HG02852 (cell line): ENCODE data around the gene TMTC1.

ENCODE experiments used
- ATAC-seq: cut with Tn5 transposase; IDR thresholded peaks from one replicate; pipeline ENCODE4 v1.9.1; 2021; ENCODE audit warnings: mild to moderate bottlenecking, moderate library complexity; ENCODE audit not compliant: unreplicated experiment

Gene TMTC1

DNA sequence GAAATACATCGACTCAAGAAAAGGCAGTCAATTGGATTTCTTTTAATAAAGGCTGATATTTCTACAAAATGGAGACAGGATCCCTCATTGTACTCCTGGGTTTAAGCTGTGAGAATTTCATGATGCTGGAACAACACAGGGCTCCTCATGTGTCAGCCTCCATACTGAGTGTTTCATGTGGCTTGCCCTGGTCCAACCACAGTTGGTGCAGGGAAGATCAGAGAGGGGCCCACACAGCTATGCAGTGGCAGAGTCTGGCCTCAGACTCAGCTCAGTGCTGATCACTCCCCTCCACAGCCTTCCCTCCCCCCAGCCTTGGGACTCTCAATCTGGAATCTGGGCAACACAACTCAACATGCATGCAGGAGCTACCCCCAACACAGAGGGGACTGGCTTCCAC, 163.7 kb downstream of the TMTC1 start:
- ATAC-seq: no peak

DNA sequence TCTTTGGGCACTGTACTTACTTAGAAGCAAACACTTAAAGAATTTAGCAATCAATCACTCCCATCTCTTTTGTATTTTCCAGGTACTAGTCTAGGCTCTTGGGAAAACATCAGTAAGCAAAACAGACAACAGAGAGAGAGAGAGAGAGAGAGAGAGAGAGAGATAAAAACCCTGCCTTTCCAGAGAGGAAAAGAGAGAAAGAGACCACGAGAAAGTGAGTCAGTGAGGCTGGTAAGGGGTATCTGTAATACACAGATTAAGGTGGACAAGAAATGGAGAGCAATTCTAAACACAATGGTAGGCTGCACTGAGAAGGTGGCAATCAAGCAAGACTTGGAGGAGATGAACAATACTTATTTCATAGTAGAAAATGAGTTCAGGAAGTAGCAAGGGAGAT, 166.3 kb downstream of the TMTC1 start:
- no peak for ATAC-seq

DNA sequence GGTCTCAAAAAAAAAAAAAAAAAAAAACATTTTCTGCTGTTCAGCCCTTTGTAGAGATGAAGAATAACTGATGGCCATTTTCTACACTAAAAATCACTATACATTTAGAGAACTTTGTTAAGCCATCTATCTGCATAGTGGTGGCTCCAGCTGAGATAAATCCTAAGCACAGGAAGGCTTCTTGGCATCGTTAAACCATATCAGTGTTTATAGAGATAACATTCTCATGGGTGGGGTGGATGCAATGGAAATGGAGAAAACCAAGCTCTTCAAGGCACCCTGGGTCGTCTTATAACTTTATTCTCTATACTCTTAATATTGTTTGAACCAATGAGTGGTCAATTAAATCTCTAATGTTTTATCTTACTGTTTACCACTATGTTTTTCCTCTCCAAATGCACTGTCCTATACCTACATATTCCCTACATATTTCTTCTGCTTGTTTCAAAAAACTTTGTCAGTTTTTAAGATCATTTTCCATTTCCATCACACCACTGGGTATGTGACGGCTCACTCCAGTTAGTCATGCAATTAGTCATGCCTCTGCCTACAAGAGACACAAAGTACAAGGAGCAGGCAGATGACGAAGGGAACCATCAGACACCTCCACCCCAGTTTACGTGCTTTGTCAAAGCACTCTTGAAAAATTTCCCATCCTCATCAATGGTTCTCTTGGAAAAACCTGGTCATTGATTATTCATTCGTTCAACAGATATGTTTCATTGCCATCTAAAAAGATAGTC, 166.9 kb downstream of the TMTC1 start:
- no peak for ATAC-seq

DNA sequence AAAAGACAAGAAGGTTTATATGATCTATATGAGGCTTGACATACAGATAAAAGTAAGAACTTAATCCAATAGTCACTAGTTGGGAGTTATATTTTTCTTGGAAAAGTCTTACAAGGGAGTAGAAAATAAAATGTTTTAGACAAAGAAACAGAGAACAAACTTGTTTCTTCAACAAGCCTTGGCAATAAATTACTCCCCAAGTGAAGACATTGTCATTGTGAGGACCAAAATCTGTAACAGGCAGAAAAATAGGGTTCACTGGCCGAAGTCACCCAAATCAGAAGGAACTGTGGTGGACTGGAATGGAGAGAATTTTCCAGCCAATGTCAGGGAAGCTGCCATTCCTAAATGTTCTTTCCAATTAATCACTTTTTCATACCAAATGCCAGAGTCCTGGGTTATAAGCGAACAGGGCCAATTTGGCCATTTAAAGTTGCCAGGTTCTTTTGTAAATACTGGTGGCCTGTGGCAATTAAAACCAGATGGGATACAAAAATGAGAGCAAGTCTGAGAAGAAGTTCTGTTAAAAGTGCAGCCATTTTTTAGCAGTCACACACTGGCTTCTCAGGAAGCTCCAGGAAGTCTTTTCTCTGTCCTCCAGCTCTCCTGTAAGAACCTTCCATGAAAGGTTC, 168.9 kb downstream of the TMTC1 start:
- ATAC-seq: no peak

DNA sequence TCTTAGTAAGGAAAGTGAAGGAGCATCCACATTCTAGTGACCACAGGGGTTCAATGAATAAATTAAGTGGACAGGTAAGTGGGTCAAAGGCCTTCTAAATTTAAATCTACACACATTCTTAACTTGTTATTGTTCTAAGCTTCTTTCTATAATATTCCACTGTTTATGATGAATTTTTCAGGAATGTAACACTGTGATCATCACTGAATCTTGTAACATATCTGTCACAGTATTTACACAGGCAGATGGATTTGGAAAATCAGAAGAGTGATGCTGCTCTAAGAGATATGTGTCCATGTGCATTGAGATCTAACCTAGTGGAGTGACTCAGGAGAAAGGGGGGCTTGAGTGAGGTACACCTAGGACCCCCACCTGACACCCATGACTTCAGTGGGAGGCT, 170.8 kb downstream of the TMTC1 start:
- no peak for ATAC-seq

DNA sequence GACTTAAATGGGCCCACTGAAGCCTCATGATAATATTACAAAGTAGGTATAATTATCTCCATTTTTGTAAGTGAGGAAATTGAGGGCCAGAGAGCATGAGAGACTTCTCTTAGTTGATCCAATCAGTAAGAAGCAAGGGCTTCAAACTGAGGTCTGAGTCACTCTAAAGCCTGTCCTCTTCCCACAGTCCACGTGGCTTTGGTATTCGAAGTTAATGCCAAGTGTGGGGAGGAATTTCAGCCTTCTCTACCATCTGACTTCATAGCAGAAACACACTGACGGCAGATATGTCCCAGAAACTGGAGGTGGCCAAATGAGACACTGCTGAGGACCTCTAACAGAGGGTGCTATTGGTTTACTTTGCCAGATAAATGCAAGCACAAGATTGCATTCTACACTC, 171.8 kb downstream of the TMTC1 start:
- no peak for ATAC-seq

DNA sequence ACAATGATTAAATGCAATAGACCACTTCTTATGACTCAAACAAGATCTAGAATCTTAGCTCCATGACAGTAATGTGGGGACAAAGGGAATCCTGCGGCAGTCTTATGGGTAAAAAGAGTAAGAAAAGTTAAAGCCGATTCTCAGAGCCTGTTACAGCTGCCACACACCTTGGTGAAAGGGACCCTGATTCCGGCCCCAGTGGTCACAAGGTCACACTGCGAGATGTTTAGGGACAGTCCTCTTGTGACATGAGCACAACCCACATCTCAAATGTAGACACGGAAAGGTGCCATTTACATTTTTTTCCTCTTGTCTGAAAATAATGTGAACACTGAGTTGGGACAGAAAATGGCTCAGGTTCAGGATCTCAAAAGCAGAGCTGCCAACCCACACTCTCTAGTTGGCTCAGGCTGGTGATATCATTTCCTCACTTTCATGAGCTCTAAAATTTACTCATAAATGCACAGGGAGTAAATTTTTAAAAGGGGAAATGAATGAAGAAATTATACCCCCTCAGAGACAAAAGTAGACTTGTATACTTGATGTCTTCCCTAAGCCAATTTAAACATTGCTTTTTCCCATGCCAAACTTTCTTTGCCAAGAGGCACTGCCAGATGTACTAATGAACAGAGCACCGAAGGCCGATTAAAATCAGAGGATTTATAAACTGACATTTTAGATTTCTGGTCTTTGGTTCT, 173.1 kb downstream of the TMTC1 start:
- ATAC-seq: no peak

DNA sequence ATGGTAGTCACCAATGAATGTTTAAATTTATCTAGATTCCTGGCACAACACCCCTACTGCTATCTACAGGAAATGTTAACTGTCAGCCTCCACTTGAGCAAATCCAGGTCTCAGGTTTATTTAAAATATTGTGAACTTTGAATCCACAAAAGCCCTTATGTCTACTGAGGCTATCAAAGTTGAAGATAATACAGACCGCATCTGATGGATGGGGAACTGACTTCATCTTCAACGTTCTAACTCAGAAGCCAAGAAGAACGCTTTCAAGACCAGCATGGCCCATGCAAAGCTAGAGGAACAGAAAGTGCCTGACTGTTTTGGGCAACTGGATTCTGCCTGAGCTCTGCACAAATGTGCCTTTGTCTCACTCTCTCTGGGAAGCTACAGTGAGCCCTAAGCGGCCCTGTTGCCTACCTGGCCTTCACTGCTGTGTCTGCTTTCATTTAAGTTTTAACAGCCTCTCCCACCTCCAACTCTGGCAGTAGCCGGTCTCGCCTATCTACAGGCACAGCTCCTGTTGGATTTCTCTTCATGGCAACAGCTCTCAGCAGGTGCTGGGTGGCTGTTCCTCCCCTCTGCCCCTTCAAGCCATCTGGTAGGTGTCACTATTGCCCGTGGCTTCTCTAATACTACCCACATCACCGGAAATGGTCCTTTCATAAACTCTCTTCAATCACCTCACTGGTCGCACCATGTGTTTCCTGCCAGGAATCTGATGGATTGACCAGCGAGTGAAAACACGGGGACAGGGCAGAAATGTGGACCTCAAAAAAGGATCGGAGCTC, 174.1 kb downstream of the TMTC1 start:
- no peak for ATAC-seq

DNA sequence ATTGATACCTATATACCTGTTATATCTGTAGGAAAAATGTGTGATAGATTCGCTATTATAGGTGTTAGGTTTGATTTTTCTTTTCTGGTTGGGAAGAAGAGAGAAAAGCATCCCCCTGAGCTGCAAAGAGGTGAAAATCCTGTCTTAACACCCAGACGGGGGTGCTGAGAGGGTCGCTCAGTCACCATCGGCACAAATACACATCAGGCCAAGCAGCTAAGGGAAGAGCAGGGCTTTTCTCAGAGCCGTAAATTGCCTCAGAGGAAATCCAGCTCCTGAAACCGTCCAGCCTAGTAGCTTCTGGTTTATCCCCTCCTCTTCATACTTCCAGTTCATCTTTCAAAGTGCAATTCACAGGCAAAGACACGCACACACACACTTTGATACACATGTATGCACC, 175.2 kb downstream of the TMTC1 start:
- no peak for ATAC-seq

DNA sequence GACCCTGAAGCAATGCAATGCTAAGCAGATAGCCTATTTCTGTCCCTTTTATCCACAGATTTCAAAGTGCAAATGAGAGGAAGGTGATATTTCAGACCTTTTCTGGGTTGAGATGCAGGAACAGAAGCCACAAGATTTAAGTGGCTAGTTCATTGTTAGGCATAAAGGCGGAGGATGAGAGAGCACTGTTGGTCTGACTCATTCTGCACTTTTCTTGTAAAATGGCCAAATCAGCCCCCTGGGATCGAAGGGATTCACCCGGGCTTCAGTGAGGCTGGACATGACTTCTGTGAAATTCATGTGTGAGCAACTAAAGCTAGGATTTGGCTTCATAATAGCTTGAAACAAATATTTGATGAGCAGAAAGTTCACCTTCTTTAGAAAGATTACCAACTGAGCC, 184.4 kb downstream of the TMTC1 start:
- ATAC-seq: no peak

DNA sequence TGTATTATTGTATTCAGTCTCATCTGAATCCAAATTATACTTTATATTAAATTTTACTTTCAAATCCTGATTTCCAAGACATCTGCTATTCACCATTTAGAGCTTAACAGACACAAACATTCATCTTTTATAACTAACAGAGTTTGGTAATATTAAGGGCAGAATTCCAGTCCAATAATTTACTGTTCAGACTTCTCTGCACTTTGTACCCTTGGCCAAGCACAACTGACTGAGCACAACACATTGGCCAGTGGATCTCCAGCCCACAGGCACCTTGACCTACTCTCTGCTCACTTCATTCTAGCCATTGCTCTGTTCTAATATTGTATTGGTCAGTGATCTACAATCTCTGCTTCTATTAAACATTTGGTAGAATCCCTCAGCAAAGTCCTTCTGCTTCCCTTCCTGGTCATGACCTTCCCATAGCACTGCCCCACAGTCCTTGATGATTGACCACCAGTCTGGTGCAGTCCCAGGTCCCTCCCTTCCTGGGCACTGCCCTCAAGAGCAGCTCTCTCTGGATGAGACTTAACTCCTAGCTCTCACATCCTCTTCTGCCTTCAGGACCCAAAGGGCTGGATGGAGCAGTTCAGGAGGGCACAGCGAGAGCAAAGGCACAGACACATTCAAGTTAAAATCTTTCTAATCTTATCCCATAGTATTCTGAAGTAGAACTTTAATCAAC, 188.5 kb downstream of the TMTC1 start:
- ATAC-seq: no peak

DNA sequence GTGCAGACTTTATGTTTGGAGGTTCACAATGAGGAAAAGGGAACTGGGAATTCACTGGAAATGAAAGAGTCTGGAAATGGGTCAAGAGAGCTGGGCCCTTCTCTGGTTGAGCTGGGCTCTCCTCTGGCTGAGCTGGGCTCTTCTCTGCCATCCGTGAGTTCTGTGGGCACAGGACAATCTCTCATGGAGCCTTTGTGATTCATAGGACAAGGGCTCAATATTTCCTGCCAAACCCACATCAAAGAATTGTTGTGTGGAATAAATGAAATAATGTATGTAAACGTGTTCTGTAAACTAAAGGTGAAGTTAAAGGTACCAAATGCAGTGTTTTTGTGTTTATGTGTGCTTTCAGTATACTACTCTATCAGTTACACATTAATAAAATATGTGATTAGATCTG, 190.7 kb downstream of the TMTC1 start:
- ATAC-seq: no peak

DNA sequence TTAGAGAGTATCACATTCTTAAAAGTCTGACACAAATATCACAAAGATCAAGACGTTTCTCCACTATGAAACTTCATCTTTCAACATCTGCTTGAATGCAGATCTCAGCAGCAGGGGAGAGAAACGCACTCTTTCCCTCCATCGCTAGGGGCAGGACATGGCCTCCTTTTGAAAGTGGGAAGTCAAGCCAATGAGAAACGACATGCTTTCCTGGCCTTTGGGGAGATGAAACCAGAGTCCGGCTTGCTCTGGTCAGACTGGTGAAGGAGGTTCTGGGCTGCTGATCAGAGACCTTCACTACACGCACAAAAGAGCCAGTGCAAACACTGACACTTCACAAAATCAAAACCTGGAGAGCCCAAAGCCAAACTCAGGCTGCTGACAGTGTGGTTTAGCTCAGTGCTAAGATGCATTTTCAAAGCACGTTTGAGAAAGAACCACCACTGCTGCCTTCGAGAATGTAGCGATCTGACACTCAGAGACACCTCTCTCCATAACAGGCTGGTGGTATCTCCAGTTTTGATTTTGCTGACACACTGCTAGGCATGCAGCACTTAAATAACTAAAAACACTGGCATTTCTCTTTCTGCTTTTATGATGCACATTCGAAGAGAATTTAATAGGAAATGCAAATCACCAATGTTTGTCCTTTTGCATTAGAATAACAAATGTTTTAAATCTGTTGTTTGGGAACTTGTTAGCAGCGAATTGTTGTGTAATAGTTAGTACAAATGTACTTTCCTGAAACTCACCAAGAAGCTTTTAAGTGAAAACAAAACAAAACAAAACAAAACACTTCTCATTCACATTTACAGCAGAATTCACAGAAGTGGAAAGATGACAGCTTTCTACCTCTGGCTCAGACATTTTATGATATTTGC, 192.4 kb downstream of the TMTC1 start:
- no peak for ATAC-seq

DNA sequence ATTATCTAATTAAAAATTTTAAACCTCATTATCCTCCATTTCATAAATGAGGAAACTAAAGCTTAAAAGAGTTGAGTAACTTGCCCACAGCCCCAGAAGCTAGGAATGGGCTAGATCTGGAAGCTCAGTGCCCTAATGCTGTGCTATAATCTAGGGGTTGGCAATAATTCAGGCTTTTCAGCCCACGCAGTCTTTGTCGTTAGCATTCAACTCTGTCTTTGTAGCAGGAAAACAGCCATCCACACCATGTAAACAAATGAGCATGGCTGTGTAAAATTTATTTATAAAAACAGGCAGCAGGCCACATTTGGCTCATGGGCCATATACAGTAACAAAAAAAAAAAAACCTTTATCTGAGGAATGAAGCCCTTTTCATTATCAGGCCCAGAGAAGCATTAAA, 193.9 kb downstream of the TMTC1 start:
- ATAC-seq: no peak

DNA sequence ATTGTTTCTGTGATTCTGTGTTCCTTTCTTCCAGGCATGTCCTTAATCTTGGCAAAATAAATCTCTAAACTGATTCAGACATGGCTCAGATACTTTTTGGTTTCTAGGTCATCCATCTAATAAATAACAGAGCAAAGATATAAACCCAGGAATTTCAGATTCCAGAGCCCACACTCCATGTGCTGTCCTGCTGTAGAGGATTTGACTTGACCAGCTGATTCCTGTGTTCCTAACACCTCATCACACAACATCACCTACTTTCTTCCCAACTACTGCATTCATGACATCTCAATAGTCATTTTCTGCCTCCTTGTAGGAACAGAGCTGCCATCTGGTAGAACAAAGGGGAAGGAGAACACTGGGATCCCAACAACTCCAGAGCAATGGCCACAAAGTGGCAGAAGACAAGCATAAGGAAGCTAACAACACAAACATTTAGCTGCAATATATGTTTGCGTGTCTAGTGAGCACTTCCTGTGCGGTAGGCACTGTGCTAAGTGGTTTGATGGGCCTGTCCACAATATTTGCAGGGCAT, 194.4 kb downstream of the TMTC1 start:
- no peak for ATAC-seq

DNA sequence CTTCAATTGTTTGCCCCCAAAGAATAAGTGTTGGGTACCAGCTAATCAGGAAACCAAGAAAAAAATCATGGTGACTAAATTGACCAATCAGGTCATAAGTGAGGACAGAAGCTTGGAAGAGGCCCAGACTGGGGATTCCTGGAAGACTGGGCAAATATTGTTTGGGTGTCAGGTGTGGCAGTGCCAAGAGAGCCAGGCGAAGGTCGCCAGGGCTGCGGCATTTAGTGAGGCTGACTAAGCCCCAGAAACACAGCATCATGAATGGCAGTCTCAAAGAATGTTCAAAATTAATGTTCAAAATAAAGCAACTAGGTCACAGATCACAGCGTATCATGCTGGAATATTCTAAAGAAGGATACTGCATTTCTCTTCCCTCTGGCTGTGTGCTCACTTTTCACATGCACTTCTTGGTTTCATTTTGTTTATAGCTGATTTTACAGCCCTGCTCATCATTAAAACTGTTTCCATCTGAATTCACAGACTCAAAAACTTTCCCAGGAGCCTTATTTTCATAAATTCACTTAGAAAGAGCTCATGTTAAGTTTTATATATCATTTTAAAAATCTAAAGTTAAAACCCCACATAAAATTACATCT, 201.0 kb downstream of the TMTC1 start:
- ATAC-seq: no peak

DNA sequence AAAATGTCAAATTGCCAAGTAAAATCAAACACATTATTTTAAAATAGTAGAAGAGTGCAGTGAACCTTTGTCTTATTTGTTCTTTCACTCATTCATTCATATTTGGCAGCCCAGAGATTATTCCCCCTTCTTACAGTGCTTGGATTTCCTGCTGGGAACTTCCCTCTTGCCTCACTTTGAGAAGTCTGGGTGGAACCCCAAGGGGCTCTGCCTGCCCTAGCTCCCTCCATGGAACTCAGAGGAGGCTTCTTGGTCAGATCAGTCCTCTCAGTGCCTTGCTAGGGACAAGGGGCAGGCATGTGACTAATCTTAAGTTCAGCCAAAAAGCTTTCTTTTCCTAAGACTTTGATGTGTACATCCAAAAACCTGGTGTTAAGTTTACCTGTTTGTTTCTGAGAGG, 201.6 kb downstream of the TMTC1 start:
- ATAC-seq: no peak

DNA sequence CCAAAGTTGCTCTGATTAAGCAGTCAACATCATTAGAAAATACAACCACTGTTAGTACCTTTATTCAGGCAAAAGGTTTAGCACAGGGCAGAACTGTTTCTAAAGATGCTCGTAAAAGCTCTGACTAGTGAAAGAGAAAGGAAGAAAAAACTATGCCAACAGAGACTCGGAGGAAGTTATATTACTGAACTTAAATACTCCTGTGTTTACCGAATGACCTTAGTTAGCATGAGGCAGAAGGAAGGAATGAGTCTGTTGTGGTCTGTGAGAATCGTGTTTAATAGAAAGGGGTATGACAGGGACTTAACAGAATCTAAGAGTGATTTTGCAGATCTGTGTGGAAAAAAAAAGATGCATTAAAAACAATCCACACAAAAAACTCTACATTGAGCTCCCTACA, 202.1 kb downstream of the TMTC1 start:
- ATAC-seq: no peak

DNA sequence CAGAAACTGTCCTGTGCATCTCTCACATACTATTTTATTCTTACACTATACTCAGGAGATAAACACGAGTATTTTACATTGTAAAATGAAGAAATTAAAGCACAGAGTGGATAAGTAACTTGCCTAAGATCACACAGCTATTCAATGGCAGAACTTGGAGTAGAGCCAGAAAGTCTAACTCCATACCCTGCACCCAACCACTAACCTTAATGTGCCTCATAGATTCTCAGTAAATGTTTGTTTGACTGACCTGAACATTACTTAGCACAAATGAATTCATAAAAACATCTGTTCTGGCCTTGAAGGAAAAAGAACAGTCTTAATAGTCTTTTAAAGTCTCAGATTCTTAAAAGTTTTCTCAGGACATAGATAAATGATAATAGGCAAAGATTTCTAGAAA, 202.8 kb downstream of the TMTC1 start:
- ATAC-seq: no peak
